Measurements from ENCODE around the gene WDR7.

DNA sequence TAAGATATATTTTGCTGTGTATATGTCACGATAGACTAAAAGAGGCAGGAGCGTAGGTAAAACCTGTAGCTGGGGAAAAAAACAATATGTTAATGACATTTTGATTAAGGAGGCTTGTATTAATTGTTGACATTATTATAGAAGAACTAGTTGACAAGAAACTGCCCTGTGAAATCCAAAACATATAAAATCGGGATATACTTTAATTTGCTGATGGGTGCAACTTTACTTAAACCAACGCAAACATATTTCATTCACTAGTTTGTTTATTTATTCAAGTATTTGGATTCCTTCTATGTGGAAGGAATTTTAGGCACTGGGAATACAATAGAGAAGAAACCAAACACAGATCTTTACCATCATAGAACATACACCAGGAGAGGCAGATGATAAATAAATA, 8.0 kb downstream of the WDR7 start:
- no peak for TF ChIP-seq ZC3H11A (IDR thresholded peaks at IDR 0.05)
- TF ChIP-seq RAD21 (conservative IDR thresholded peaks at IDR 0.05 in 1 of 2, IDR thresholded peaks at IDR 0.05 in 1 of 2), result no peak
- TF ChIP-seq, protein P1, sequence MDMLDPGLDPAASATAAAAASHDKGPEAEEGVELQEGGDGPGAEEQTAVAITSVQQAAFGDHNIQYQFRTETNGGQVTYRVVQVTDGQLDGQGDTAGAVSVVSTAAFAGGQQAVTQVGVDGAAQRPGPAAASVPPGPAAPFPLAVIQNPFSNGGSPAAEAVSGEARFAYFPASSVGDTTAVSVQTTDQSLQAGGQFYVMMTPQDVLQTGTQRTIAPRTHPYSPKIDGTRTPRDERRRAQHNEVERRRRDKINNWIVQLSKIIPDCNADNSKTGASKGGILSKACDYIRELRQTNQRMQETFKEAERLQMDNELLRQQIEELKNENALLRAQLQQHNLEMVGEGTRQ (IDR thresholded peaks at IDR 0.05), result no peak
- TF ChIP-seq ZSCAN20 (CRISPR knock-in tag; IDR thresholded peaks at IDR 0.05), result no peak
- TF ChIP-seq POLR2A (IDR thresholded peaks at IDR 0.05; ENCODE audit: low read length), result no peak
- TF ChIP-seq, protein P2, sequence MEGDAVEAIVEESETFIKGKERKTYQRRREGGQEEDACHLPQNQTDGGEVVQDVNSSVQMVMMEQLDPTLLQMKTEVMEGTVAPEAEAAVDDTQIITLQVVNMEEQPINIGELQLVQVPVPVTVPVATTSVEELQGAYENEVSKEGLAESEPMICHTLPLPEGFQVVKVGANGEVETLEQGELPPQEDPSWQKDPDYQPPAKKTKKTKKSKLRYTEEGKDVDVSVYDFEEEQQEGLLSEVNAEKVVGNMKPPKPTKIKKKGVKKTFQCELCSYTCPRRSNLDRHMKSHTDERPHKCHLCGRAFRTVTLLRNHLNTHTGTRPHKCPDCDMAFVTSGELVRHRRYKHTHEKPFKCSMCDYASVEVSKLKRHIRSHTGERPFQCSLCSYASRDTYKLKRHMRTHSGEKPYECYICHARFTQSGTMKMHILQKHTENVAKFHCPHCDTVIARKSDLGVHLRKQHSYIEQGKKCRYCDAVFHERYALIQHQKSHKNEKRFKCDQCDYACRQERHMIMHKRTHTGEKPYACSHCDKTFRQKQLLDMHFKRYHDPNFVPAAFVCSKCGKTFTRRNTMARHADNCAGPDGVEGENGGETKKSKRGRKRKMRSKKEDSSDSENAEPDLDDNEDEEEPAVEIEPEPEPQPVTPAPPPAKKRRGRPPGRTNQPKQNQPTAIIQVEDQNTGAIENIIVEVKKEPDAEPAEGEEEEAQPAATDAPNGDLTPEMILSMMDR (IDR thresholded peaks at IDR 0.05), result no peak
- no peak for TF ChIP-seq CHD4 (IDR thresholded peaks at IDR 0.05; ENCODE audit: borderline replicate concordance)
- TF ChIP-seq RNF2 (IDR thresholded peaks at IDR 0.05; ENCODE audit: borderline replicate concordance, low read depth), result no peak
- no peak for TF ChIP-seq PBX3 (IDR thresholded peaks at IDR 0.05)
- no peak for TF ChIP-seq MAX (IDR thresholded peaks at IDR 0.05)
- no peak for TF ChIP-seq EP300 (IDR thresholded peaks at IDR 0.05)
- no peak for TF ChIP-seq SMC3 (IDR thresholded peaks at IDR 0.05)
- TF ChIP-seq JUN (IDR thresholded peaks at IDR 0.05), result no peak
- no peak for TF ChIP-seq CHD2 (IDR thresholded peaks at IDR 0.05; ENCODE audit: low read length, partially characterized antibody)

Data from A549 (cell line).